Measurements from ENCODE around the gene GATAD2A. TPM values are rescaled to one million over a fixed set of nuclear protein-coding genes. Genes with fewer than 3 reads are reported as not detected.

GATAD2A gene
- total RNA-seq, 2 experiments from 2014 or later: 152 to 153 TPM

DNA sequence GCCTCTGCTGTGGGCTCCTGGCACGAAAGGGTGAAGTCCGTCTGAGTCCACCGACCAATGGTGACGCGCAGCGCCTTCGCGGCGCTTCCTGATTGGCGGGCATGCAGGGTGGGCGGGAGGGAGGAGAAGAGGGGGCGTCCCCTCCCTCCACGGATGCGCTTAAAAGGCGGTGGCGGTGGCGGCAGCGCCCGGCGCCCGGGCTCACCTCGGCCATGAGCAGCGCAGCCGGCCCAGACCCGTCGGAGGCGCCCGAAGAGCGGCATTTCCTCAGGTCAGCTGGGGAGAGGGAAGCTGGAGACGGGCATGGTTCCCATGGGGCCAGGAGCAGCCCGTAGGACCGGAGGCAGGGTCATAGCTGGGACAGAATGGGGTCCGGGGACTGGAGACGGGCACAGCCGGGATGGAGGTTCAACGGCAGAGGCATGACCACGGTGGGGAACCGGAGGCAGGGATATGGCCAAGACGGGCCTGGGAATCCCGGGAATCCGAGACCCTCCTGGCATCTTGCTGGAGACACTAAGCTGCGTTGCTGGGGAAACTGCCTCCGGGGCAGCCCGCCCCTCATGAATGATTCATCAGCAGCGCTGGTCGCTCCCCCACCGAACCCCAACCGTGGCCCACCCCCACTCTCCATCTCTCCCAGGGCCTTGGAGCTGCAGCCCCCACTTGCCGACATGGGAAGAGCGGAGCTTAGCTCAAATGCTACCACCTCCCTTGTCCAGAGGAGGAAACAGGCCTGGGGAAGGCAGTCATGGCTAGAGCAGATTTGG is 123.4 kb downstream of the GATAD2A start, which contains the start of gene YJEFN3:
Gene YJEFN3 (plus strand): TSS at position 191 of the 770 bp plus-strand sequence. CDS start 22 bp downstream, at position 213.
- DNase-seq (no peak), ATAC-seq (ENCODE audit: low read depth) (no peak)
- POLR2A ChIA-PET: no interaction called here
- no peaks in the 10 kb centered on the region for H3K27me3 Mint-ChIP-seq
- H3K27ac Mint-ChIP-seq: no peak within 1 kb of the TSS
- H3K4me1 Mint-ChIP-seq: peaks cover 17% of the 10 kb centered on the region
- H3K36me3 Mint-ChIP-seq: peaks cover 13% of the 10 kb centered on the region
- no peaks in the 10 kb centered on the region for H3K9me3 Mint-ChIP-seq
- no peak within 1 kb of the TSS for H3K4me3 Mint-ChIP-seq

DNA sequence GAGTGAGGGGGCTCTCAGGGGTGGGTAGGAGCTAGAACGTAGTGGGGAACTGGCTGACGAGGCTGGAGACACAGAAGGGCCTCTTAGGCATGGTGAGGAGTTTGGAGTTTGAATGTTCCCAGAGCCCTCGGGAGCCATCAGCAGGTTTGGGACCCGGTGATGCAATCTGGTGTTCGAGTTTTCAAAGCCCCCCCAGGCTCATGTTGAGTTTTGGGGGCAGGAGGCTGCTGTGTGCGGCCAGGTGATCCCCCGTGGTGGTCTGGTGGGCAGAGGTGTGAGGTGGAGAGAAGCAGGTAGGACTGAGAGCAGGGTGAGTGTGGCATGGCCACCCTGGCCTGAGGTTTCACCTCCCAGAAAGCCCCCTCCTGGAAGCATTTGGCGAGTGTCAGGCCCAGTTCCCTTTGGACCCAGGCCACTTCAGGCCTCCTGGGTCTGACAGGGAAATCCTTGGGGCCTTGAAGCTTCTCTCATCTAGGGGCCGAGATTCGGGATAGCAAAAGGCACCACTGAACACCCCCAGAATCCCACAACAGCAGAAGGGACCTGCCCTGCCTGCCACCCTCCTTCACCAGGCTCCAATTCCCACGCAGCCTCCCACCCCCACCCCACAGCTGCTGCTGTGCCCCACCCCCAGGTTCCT is 124.4 kb downstream of the GATAD2A start:
- H3K4me3 Mint-ChIP-seq: no peak overlapping the region
- H3K4me1 Mint-ChIP-seq: peaks cover 20% of the 10 kb centered on the region
- H3K36me3 Mint-ChIP-seq: peaks cover 17% of the 10 kb centered on the region
- POLR2A ChIA-PET: interaction anchor here (0.6 to 1.5 kb wide), 2 partner anchors 97 to 920 kb away, joined by 4 to 5 read pairs; no protein-coding TSS in a partner anchor
- ATAC-seq (ENCODE audit: low read depth): no peak
- no peak overlapping the region for H3K27ac Mint-ChIP-seq
- H3K27me3 Mint-ChIP-seq: no peaks in the 10 kb centered on the region
- H3K9me3 Mint-ChIP-seq: no peaks in the 10 kb centered on the region
- DNase-seq: no peak

- POLR2A ChIA-PET: interaction anchor here (0.6 to 1.5 kb wide), 2 partner anchors 97 to 920 kb away, joined by 4 to 5 read pairs; no protein-coding TSS in a partner anchor
- Mint-ChIP-seq H3K4me1 (peaks cover 20% of the 10 kb centered on the region), H3K36me3 (peaks cover 17% of the 10 kb centered on the region), H3K27me3 (no peaks in the 10 kb centered on the region), H3K4me3 (no peak overlapping the region), H3K9me3 (no peaks in the 10 kb centered on the region), H3K27ac (no peak overlapping the region)
- no peak for DNase-seq
- ATAC-seq (ENCODE audit: low read depth): no peak
These were observed 124.9 kb downstream of the GATAD2A start for GRCh38 chr19:19530423-19530804.

GRCh38 chr19:19530889-19531288 is 125.4 kb downstream of the GATAD2A start:
- DNase-seq: no peak
- Mint-ChIP-seq H3K36me3 (peaks cover 17% of the 10 kb centered on the region), H3K4me3 (no peak overlapping the region), H3K27ac (no peak overlapping the region), H3K27me3 (no peaks in the 10 kb centered on the region), H3K9me3 (no peaks in the 10 kb centered on the region), H3K4me1 (peaks cover 20% of the 10 kb centered on the region)
- POLR2A ChIA-PET: interaction anchor here (0.6 to 1.5 kb wide), 6 partner anchors 12 to 504 kb away, joined by 3 to 6 read pairs (median 4); no protein-coding TSS in a partner anchor
- no peak for ATAC-seq (ENCODE audit: low read depth)

DNA sequence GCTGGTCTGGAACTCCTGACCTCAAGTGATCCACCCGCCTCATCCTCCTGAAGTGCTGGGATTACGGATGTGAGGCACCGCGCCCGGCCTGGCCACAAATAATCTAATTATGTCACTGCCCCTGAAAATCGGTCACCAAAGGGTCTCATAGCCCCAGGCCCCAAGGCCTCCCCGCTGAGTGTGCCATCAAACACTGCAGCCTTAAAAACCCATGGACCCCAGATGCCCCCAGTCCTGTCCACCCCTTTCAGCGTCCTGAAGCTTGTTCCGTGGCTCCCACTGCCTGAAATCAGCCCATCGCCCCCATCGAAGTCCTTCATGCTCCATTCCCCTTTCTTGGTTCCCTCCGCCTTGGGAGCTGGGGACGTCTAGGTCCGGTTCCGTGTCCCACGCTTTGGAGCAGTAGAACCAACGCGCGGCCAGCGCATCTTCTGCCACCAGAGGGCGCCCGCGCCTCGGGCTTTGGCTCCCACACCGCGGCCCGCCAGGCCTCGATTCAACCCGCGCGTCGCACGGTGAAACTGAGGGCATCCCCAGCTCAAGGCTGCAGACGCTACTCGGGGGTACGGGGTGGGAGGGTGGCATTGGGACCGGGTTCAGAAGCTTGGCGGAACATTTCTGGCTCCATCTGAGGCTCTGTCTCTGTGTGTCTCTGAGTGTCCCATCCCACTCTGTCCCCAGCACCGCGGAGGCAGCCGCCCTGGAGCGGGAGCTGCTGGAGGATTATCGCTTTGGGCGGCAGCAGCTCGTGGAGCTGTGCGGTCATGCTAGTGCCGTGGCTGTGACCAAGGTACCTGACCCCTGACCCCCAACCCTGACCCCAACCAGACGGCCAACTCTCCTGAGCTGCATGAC is 126.7 kb downstream of the GATAD2A start:
- ATAC-seq (ENCODE audit: low read depth): peak; percentile 90
- Mint-ChIP-seq H3K27me3 (no peaks in the 10 kb centered on the region), H3K9me3 (no peaks in the 10 kb centered on the region), H3K36me3 (peaks cover 20% of the 10 kb centered on the region), H3K4me1 (peaks cover 18% of the 10 kb centered on the region), H3K4me3 (no peak overlapping the region), H3K27ac (peak overlapping the region; percentile 71)
- DNase-seq: peak; percentile 94
- POLR2A ChIA-PET: interaction anchor here (0.6 to 1.9 kb wide), 11 partner anchors 16 to 427 kb away, joined by 3 to 9 read pairs (median 3); partner anchors contain the start of genes GMIP, NDUFA13, TSSK6 and ZNF101

DNA sequence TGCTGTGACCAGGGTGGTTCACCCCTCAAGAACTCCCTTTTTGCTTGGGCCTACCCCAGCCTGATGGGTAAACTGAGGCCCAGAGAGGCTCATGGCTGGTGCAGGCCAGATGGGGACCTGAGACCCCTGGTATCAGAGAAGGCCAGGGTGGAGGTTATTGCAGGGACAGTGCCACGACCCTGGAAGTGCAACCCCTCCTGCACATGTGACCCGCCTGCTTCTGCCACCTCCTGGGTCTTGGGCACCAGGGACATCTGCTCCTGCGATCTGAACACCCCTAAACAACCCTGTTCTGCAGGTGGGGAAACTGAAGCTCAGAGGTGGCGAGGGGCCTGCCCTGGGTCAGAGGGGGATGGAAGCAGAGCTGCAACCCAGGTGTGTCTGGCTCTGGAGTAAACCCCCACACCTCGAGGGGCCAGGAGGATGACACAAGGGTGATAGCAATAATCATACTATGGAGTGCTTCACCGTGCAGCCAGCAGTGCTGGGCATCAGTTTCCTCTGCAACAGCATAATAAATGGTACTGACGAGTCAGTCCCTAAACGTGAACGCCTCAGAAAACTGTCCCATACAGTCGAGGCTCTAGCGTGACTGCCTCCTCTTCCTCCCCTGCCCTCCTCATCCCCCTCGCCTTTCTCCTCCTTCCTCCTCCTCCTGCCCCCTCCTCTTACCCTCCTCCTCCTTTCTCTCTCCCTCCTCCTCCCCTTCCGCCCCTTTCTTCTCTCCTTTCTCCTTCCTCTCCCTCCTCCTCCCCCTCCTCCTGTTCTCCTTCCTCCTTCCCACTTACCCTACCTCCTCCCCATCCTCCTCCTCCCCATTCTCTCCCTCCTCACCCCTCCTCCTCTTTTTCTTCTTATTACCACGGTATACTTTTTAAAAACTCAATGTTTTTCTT is 127.6 kb downstream of the GATAD2A start:
- DNase-seq (no peak), ATAC-seq (ENCODE audit: low read depth) (no peak)
- Mint-ChIP-seq H3K27me3 (peaks cover 4% of the 10 kb centered on the region), H3K27ac (peak overlapping the region; percentile 67), H3K36me3 (peaks cover 20% of the 10 kb centered on the region), H3K9me3 (no peaks in the 10 kb centered on the region), H3K4me1 (peaks cover 18% of the 10 kb centered on the region), H3K4me3 (no peak overlapping the region)
- POLR2A ChIA-PET: interaction anchor here (0.6 to 1.9 kb wide), 4 partner anchors 18 to 137 kb away, joined by 3 to 7 read pairs (median 4); partner anchors contain the start of genes NDUFA13, TSSK6 and ZNF101

GRCh38 chr19:19533841-19534240 is 128.4 kb downstream of the GATAD2A start:
- POLR2A ChIA-PET: no interaction called here
- ATAC-seq (ENCODE audit: low read depth): no peak
- Mint-ChIP-seq H3K27ac (no peak overlapping the region), H3K4me3 (no peak overlapping the region), H3K27me3 (peaks cover 9% of the 10 kb centered on the region), H3K9me3 (no peaks in the 10 kb centered on the region), H3K36me3 (peaks cover 20% of the 10 kb centered on the region), H3K4me1 (peaks cover 22% of the 10 kb centered on the region)
- DNase-seq: no peak

DNA sequence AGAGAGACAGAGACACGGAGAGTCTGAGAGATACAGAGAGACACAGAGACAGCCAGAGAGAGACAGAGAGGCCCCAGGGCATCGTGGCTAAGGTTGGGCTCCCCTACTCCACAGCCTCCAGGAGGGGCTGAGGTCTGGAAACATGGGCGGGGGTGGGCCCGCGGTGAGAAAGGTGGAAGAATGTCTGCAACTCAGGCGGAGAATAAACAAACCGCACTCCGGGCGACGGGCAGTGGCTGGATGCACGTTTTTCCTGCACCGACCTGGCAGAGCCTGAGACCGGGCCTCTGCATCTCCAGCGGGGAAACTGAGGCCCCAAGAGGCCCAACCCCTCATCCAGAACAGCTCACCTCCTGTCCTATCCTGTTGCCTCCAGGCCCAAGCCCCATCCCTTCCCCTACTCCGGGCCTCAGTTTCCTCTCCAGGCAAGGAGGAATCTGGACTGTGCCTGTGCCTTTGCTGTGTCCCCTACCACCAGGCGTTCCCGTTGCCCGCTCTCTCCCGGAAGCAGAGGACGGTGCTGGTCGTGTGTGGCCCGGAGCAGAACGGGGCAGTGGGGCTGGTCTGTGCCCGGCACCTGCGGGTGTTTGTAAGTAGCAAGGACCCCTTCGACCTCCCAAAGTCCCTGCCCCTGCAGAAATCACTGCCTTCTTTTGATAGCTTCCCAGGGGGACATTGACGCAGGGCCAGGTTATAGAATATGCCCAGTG is 129.2 kb downstream of the GATAD2A start:
- H3K36me3 Mint-ChIP-seq: peaks cover 16% of the 10 kb centered on the region
- H3K27me3 Mint-ChIP-seq: peaks cover 18% of the 10 kb centered on the region
- no peak for ATAC-seq (ENCODE audit: low read depth)
- H3K4me3 Mint-ChIP-seq: no peak overlapping the region
- no peak for DNase-seq
- POLR2A ChIA-PET: no interaction called here
- peaks cover 22% of the 10 kb centered on the region for H3K4me1 Mint-ChIP-seq
- peak overlapping the region; percentile 17 for H3K27ac Mint-ChIP-seq
- H3K9me3 Mint-ChIP-seq: no peaks in the 10 kb centered on the region

GRCh38 chr19:19535311-19536191 is 130.1 kb downstream of the GATAD2A start:
- Mint-ChIP-seq H3K4me3 (no peak overlapping the region), H3K36me3 (peaks cover 16% of the 10 kb centered on the region), H3K27ac (no peak overlapping the region), H3K27me3 (peaks cover 18% of the 10 kb centered on the region), H3K9me3 (no peaks in the 10 kb centered on the region), H3K4me1 (peaks cover 23% of the 10 kb centered on the region)
- POLR2A ChIA-PET: interaction anchor here (0.5 kb wide), 1 partner anchor 63 kb away, joined by 3 read pairs; no protein-coding TSS in a partner anchor
- DNase-seq: no peak
- ATAC-seq (ENCODE audit: low read depth): no peak

GRCh38 chr19:19537075-19538048 is 131.9 kb downstream of the GATAD2A start:
- Mint-ChIP-seq H3K4me3 (peak overlapping the region; percentile 37), H3K27ac (no peak overlapping the region), H3K4me1 (peaks cover 29% of the 10 kb centered on the region), H3K36me3 (peaks cover 9% of the 10 kb centered on the region), H3K27me3 (peaks cover 18% of the 10 kb centered on the region), H3K9me3 (no peaks in the 10 kb centered on the region)
- POLR2A ChIA-PET: no interaction called here
- ATAC-seq (ENCODE audit: low read depth) (no peak), DNase-seq (no peak)

Measured in activated naive CD8-positive, alpha-beta T cell treated with anti-CD3 and anti-CD28 coated beads, Interleukin-2, amount 10 ng/mL, durations not matched to agents 7 days and 5 days (primary cell).